Neutrophil (primary cell): ENCODE measurements around the gene RBM18.

ENCODE experiments used
- H3K27ac ChIP-seq: fragments of 200-600 bp; sonication (generic); 2 replicates; pipeline ENCODE4 v1.5.1; 2016; ENCODE audit warnings: mild to moderate bottlenecking, moderate library complexity
- H3K27me3 ChIP-seq: fragments of 200-600 bp; sonication (generic); 2 replicates; pipeline ENCODE4 v1.6.0; 2016; ENCODE audit warnings: mild to moderate bottlenecking
- H3K36me3 ChIP-seq: fragments of 200-600 bp; sonication (generic); 2 replicates; pipeline ENCODE4 v1.5.1; 2017
- H3K4me1 ChIP-seq, 2 experiments: fragments of 200-600 bp in 1 of 2; sonication (generic) in 1 of 2; 1 replicate in 1 of 2; 2 replicates in 1 of 2; pipeline versions ENCODE4 v1.5.1 to v1.6.1; 2013 to 2016; ENCODE audit warnings: low read depth in 1 of 2, low read length in 1 of 2, mild to moderate bottlenecking in 1 of 2, moderate library complexity in 1 of 2; ENCODE audit not compliant: control insufficient read depth in 1 of 2, insufficient read depth in 1 of 2
- H3K4me3 ChIP-seq, 2 experiments: fragments of 200-600 bp in 1 of 2; sonication (generic) in 1 of 2; 1 replicate in 1 of 2; 2 replicates in 1 of 2; pipeline ENCODE4 v1.5.1; 2013 to 2016; ENCODE audit warnings: low read depth in 1 of 2, low read length in 1 of 2, mild to moderate bottlenecking in 1 of 2, moderate library complexity in 1 of 2
- H3K9me3 ChIP-seq: fragments of 200-600 bp; sonication (generic); 2 replicates; pipeline ENCODE4 v1.5.1; 2016
- TF ChIP-seq, protein P1 (sequence below): fragments of 200-600 bp; sonication (generic); IDR thresholded peaks from 2 replicates; pipeline ENCODE4 v1.5.1; 2016; ENCODE audit warnings: antibody characterized with exemption

RBM18 gene

DNA sequence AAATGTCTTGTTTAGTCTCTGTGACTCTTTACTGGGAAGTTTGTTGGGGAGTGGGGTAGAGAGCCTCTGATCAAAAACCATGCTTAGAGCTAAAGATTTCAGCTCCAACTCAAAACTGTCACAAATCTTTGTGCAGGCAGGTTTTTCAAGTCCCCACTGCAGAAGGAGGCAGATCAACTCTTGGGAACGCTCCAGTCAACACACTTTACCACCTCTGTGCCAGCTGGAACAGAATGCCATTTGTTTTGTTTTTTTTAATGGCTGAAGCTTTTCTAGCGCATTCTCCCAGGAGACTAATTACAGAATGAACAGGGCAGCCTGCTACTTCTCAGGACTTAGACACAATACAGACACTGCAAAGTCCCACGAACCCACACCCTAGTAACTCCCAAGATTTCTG is 18.0 kb downstream of the RBM18 start:
- H3K27ac ChIP-seq = no peak overlapping the region
- H3K4me3 ChIP-seq = no peak overlapping the region
- H3K36me3 ChIP-seq = peaks cover 96% of the 10 kb centered on the region
- TF ChIP-seq, protein P1, sequence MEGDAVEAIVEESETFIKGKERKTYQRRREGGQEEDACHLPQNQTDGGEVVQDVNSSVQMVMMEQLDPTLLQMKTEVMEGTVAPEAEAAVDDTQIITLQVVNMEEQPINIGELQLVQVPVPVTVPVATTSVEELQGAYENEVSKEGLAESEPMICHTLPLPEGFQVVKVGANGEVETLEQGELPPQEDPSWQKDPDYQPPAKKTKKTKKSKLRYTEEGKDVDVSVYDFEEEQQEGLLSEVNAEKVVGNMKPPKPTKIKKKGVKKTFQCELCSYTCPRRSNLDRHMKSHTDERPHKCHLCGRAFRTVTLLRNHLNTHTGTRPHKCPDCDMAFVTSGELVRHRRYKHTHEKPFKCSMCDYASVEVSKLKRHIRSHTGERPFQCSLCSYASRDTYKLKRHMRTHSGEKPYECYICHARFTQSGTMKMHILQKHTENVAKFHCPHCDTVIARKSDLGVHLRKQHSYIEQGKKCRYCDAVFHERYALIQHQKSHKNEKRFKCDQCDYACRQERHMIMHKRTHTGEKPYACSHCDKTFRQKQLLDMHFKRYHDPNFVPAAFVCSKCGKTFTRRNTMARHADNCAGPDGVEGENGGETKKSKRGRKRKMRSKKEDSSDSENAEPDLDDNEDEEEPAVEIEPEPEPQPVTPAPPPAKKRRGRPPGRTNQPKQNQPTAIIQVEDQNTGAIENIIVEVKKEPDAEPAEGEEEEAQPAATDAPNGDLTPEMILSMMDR = no peak
- no peaks in the 10 kb centered on the region for H3K9me3 ChIP-seq
- no peaks in the 10 kb centered on the region for H3K27me3 ChIP-seq
- H3K4me1 ChIP-seq = no peaks in the 10 kb centered on the region

DNA sequence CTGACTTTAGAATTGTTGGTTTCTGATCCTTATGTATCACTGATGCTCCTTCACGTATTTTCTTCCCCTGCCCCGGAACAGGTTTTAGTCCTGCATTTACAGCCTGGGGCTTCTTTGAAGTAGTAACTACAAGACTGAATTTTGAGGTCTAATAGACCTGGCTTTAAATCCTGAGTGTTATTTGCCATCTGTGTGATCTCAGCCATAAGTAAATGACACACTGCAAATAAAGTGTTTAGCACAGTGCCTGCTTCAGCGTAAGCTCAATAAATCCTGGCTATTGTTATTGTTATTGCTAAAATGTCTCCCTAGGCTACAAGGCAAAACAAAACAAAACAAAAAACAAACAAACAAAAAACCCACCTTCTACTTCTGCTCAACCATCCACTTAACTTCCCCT is 20.3 kb downstream of the RBM18 start:
- TF ChIP-seq, protein P1 = no peak
- Histone ChIP-seq H3K36me3 (peaks cover 96% of the 10 kb centered on the region), H3K27ac (no peak overlapping the region), H3K9me3 (no peaks in the 10 kb centered on the region), H3K4me3 (no peak overlapping the region), H3K4me1 (no peaks in the 10 kb centered on the region), H3K27me3 (no peaks in the 10 kb centered on the region)

DNA sequence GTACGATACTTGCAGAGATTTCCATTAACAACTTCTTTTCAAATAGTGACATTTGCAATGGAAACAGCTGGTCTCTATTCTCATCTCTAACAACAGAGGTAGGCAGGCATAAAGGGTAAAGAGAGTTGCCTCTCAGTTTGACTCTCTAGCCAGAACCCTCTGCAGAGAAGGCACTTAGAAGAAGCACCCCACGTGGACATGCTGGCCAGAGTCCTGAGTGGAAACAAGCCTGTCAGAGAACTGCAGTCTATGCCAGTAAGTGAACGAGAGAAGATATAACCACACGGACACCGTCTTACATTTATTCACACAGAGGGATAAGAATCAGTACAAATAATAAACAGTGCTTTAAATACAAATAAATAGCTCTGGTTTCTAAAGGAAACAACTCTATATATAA is 24.9 kb downstream of the RBM18 start:
- no peak overlapping the region for H3K27ac ChIP-seq
- H3K9me3 ChIP-seq = no peaks in the 10 kb centered on the region
- peaks cover 65% of the 10 kb centered on the region for H3K36me3 ChIP-seq
- H3K27me3 ChIP-seq = no peaks in the 10 kb centered on the region
- no peak overlapping the region for H3K4me3 ChIP-seq
- H3K4me1 ChIP-seq = no peaks in the 10 kb centered on the region
- TF ChIP-seq, protein P1 = no peak

DNA sequence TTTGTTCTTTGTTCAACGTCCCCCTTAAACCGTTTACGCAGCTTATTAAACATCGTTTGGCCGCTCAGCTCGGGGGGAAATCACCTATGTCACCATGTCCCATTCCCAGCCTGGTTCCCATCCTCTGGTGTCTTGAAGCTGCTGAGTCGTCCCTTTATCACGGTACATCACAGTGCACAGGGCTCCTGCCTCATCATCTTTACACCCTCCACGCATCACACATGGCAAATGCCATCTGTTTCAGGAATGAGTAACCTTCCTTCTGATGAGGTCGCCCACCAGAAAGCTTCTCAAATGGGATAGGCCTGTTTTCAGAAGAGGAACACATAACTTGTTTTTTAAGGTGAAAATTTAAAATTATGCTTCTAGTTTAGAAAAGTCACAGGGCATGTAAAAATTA is 28.0 kb downstream of the RBM18 start:
- Histone ChIP-seq H3K36me3 (peaks cover 36% of the 10 kb centered on the region), H3K27me3 (peaks cover 28% of the 10 kb centered on the region), H3K4me1 (no peaks in the 10 kb centered on the region), H3K9me3 (no peaks in the 10 kb centered on the region), H3K4me3 (no peak overlapping the region), H3K27ac (no peak overlapping the region)
- TF ChIP-seq, protein P1 = no peak

DNA sequence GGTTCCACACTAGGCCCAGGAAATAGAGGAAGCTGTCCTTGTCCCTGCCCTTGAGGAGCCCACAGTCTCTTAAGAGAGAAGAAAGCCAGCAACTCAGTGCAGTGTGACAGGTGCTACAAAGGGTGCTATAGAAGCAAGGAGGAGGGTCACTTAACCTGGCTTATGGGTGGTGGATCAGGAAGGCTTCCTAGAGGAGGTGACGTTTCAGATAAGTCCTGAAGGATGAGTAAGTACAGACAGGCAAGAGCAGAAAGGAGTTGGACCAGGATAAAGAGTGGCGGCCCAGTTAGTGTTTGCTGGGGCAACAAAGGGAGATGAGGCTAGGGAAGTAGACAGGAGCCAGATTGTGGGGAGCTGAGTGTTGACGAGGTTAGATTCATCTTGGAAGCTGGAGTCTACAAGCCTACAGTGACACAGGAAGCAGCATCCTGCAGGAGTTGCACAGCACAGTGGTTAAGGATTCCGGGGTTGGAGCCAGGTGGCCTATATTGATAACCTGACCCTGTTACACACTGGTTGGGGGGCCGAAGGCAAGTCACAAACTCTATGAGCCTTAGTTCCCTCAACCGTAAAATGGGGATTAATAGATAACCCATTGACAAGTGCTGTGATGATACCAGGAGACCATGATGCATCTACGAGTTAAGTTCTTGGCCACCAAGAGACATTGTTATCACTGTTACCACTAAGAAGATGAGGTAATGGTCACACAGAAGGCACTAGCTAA is 30.5 kb downstream of the RBM18 start:
- TF ChIP-seq, protein P1 = no peak
- H3K4me1 ChIP-seq = no peaks in the 10 kb centered on the region
- H3K27ac ChIP-seq = no peak overlapping the region
- peaks cover 11% of the 10 kb centered on the region for H3K36me3 ChIP-seq
- H3K9me3 ChIP-seq = no peaks in the 10 kb centered on the region
- H3K27me3 ChIP-seq = peaks cover 53% of the 10 kb centered on the region
- H3K4me3 ChIP-seq = no peak overlapping the region
